Neuron (in vitro differentiated cells): ENCODE measurements around the gene IFT43.

Source experiments
- H2AFZ ChIP-seq: one replicate; pipeline ENCODE4 v1.6.1; 2013; ENCODE audit warnings: low read depth, mild to moderate bottlenecking, inconsistent platforms, low read length, moderate library complexity
- H3K27me3 ChIP-seq: one replicate; pipeline ENCODE4 v1.6.1; 2013; ENCODE audit warnings: low read length; ENCODE audit not compliant: insufficient read depth
- H3K36me3 ChIP-seq: one replicate; pipeline ENCODE4 v1.6.1; 2013; ENCODE audit warnings: low read length; ENCODE audit not compliant: insufficient read depth
- H3K4me1 ChIP-seq: one replicate; pipeline ENCODE4 v1.6.1; 2013; ENCODE audit warnings: low read length; ENCODE audit not compliant: insufficient read depth
- H3K4me3 ChIP-seq: 2 replicates; pipeline ENCODE4 v1.5.1; 2013; ENCODE audit warnings: mild to moderate bottlenecking, low read length, moderate library complexity
- H3K9me3 ChIP-seq: one replicate; pipeline ENCODE4 v1.6.1; 2013; ENCODE audit warnings: low read length

The IFT43 gene

GRCh38 chr14:76121089-76121748 lies 135.7 kb downstream of the IFT43 start:
- no peaks in the 10 kb centered on the region for H3K4me1 ChIP-seq
- no peaks in the 10 kb centered on the region for H3K36me3 ChIP-seq
- H3K27me3 ChIP-seq, result no peaks in the 10 kb centered on the region
- H3K4me3 ChIP-seq, result no peak overlapping the region
- H2AFZ ChIP-seq, result no peak overlapping the region
- H3K9me3 ChIP-seq, result no peaks in the 10 kb centered on the region

GRCh38 chr14:76123426-76124225 lies 138.1 kb downstream of the IFT43 start:
- Histone ChIP-seq H3K9me3 (no peaks in the 10 kb centered on the region), H3K4me3 (no peak overlapping the region), H3K4me1 (no peaks in the 10 kb centered on the region), H2AFZ (no peak overlapping the region), H3K27me3 (no peaks in the 10 kb centered on the region), H3K36me3 (no peaks in the 10 kb centered on the region)

DNA sequence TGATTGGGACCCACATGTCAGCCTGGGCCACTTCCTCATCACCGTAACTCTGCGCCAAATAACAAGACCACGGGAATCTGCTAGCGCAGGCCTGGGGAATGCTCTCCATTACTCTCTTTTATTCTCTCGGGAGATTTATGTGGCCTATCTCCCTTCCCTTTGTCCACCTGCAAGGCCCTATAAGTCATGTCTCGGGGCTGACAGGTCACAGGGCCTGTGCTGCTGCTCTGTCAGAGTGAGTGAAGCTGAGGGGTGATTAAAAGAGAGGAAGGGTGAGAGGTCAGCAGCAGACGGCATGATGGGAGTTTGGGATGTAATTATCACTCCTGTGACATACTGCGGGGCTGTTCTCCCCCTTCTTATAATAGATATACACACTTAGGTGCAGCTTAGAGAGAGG lies 139.9 kb downstream of the IFT43 start:
- H3K36me3 ChIP-seq, result no peaks in the 10 kb centered on the region
- peaks cover 8% of the 10 kb centered on the region for H3K27me3 ChIP-seq
- H3K4me3 ChIP-seq, result no peak overlapping the region
- no peaks in the 10 kb centered on the region for H3K4me1 ChIP-seq
- H3K9me3 ChIP-seq, result no peaks in the 10 kb centered on the region
- H2AFZ ChIP-seq, result no peak overlapping the region

DNA sequence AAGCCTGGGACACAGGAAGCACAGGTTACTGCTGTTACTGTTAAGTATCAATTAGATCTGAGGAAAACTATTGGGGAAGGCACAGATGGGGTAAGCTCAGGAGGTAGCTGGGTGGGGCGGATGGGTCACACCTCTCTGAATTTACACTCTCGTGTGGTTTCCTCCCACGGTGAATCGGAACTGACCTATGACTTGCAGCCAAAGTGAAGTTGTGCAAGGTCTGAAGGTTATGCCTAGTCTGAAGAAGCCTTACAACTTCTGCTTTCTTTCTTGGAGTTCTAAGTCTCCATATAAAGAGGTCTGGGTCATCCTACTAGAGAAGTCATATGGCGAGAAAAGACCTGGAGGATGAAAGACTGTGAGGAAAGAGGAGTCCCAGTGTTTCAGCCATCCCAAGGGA lies 140.5 kb downstream of the IFT43 start:
- no peaks in the 10 kb centered on the region for H3K4me1 ChIP-seq
- H3K27me3 ChIP-seq, result peaks cover 14% of the 10 kb centered on the region
- no peaks in the 10 kb centered on the region for H3K36me3 ChIP-seq
- no peak overlapping the region for H3K4me3 ChIP-seq
- H3K9me3 ChIP-seq, result no peaks in the 10 kb centered on the region
- H2AFZ ChIP-seq, result no peak overlapping the region

DNA sequence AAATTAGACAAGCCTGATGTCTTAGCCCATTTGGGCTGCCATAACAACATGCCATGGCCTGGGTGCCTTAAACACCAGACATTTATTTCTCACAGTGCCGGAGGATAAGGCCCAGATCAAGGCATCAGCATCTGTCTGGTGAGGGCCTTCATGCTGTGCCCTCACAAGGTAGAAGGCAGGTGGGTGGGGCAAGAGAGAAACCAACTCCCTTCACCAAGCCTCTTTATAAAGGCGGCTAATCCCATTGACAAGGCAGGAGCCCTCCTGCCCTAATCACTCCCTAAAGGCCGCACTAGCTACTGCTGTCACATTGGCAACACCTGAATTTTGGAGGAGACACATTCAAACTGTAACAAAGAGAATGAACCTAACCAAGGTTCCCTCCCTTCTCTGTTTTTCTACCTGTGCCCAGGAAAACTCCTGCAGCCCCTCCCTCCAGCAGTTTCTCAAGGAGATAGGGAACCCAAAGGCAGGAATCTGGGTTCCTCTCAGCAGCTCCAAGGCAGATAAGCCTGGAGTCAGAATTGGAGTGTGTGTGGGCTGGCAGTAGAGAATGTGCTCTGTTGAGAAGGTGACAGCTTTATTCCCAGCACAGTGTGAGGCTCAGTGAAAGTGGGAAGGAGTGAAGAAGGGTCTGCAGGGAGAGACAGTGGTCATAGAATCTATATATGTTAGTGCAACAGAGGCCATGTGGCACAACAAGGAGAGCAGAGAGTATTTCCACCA lies 144.5 kb downstream of the IFT43 start:
- Histone ChIP-seq H3K27me3 (peaks cover 22% of the 10 kb centered on the region), H3K36me3 (no peaks in the 10 kb centered on the region), H3K4me3 (no peak overlapping the region), H3K9me3 (no peaks in the 10 kb centered on the region), H3K4me1 (peaks cover 5% of the 10 kb centered on the region), H2AFZ (no peak overlapping the region)

DNA sequence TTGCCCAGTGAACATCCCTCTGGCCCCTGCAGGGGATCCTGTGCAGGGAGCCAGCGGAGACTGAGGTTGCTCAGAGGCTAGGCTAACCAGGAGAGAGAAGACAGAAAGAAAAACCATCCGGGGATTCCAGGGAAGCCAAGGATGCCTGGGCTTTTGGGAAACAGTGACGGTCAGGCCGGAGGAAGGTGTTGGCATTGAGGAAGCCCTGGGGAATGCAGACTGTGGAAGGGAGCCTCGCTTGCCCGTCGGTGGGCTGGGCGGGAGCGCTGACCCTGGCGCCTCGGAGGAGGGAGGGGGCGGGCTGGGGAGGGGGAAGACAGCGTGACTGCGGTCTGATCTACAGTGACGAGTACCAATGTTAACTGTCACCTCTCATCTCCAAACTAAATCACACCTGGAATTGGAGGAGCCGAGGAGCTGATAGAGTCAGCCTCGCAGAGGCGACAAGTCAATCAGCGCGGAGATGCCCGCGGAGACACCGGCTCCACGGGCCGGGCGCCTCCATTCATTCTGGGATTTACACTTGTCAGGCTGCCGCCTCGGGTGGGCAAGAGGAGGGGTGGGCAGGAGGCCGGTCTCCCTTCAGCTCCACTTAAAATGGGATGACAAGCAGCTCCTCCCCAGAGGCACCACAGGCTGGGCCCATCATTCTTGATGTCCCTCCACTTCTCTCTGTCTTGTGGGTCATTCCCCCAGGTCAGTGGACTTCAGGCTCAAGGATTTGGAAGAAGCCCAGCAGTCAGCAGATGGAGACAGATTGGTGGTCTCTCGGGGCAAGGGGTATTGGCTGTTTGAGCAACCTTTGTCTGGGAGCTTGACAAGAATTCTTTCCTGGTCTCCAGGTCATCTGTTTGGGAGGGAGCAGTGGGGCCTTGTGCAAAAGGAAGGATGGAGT lies 145.8 kb downstream of the IFT43 start:
- Histone ChIP-seq H3K4me3 (no peak overlapping the region), H3K4me1 (peaks cover 5% of the 10 kb centered on the region), H2AFZ (no peak overlapping the region), H3K27me3 (peaks cover 35% of the 10 kb centered on the region), H3K36me3 (no peaks in the 10 kb centered on the region), H3K9me3 (no peaks in the 10 kb centered on the region)

GRCh38 chr14:76133103-76133502 lies 147.5 kb downstream of the IFT43 start:
- Histone ChIP-seq H3K36me3 (no peaks in the 10 kb centered on the region), H3K4me3 (no peak overlapping the region), H3K9me3 (no peaks in the 10 kb centered on the region), H3K4me1 (peaks cover 5% of the 10 kb centered on the region), H2AFZ (no peak overlapping the region), H3K27me3 (peaks cover 46% of the 10 kb centered on the region)
